Liver (tissue), 9 donors: Measurements from ENCODE around the gene WWOX. TPM values are rescaled to one million over a fixed set of nuclear protein-coding genes. Genes with fewer than 3 reads are reported as not detected.

ENCODE experiments used
- DNase-seq: peaks from one replicate; pipeline ENCODE4 v3.0.0-alpha.2; 2017; ENCODE audit warnings: low spot score
- H3K27ac ChIP-seq, 2 donors: one replicate each; pipeline ENCODE4 v1.7.0; 2013; ENCODE audit warnings: inconsistent platforms in 2 of 2, low read length in 2 of 2, control low read depth in 1 of 2, low read depth in 1 of 2, mild to moderate bottlenecking in 1 of 2
- H3K27me3 ChIP-seq, 4 donors: one replicate each; pipeline versions ENCODE4 v1.6.1 to v1.7.0; 2013; ENCODE audit warnings: low read length in 3 of 4, inconsistent platforms in 1 of 4, mild to moderate bottlenecking in 1 of 4, moderate library complexity in 1 of 4; ENCODE audit not compliant: control insufficient read depth in 4 of 4, insufficient read depth in 4 of 4
- H3K36me3 ChIP-seq, 4 donors: one replicate each; pipeline versions ENCODE4 v1.6.1 to v1.7.0; 2013; ENCODE audit warnings: low read length in 3 of 4, mild to moderate bottlenecking in 3 of 4, low read depth in 1 of 4, moderate library complexity in 1 of 4; ENCODE audit not compliant: control insufficient read depth in 4 of 4, insufficient read depth in 3 of 4
- H3K4me1 ChIP-seq, 4 donors: one replicate each; pipeline versions ENCODE4 v1.6.1 to v1.7.0; 2013; ENCODE audit warnings: low read length in 3 of 4, mild to moderate bottlenecking in 3 of 4, moderate library complexity in 1 of 4; ENCODE audit not compliant: control insufficient read depth in 4 of 4, insufficient read depth in 4 of 4
- H3K4me3 ChIP-seq, 3 donors: one replicate each; pipeline versions ENCODE4 v1.6.1 to v1.7.0; 2013; ENCODE audit warnings: low read length in 3 of 3, control low read depth in 1 of 3, low read depth in 1 of 3, mild to moderate bottlenecking in 1 of 3
- H3K9ac ChIP-seq, 2 donors: one replicate each; pipeline ENCODE4 v1.7.0; 2013; ENCODE audit warnings: low read length in 2 of 2, mild to moderate bottlenecking in 2 of 2, moderate library complexity in 2 of 2, control low read depth in 1 of 2, low read depth in 1 of 2
- H3K9me3 ChIP-seq, 4 donors: one replicate each; pipeline versions ENCODE4 v1.6.1 to v1.7.0; 2013; ENCODE audit warnings: low read length in 3 of 4; ENCODE audit not compliant: control insufficient read depth in 4 of 4
- ATF3 ChIP-seq: IDR thresholded peaks from 2 replicates; pipeline ENCODE4 v1.6.1; 2016; ENCODE audit warnings: antibody characterized with exemption
- CTCF ChIP-seq: fragments of 150-350 bp; IDR thresholded peaks from 2 replicates; pipeline ENCODE4 v1.5.1; 2017; ENCODE audit warnings: improper control_type of control experiment, low read depth, low read length; ENCODE audit not compliant: missing input control
- EGR1 ChIP-seq, 2 donors: IDR thresholded peaks; 2 replicates each; pipeline ENCODE4 v1.6.1; 2016 to 2018; ENCODE audit warnings: antibody characterized with exemption in 2 of 2, low read depth in 2 of 2
- FOXA1 ChIP-seq: IDR thresholded peaks from 2 replicates; pipeline ENCODE4 v1.6.1; 2016; ENCODE audit warnings: antibody characterized with exemption
- FOXA2 ChIP-seq: IDR thresholded peaks from 2 replicates; pipeline ENCODE4 v1.6.1; 2016; ENCODE audit warnings: antibody characterized with exemption
- GABPA ChIP-seq, 2 donors: IDR thresholded peaks in 1 of 2; conservative IDR thresholded peaks in 1 of 2; 2 replicates each; pipeline ENCODE4 v1.6.1; 2016; ENCODE audit warnings: antibody characterized with exemption in 2 of 2, mild to moderate bottlenecking in 1 of 2, moderate library complexity in 1 of 2
- HNF4A ChIP-seq, 2 donors: conservative IDR thresholded peaks; 2 replicates each; pipeline ENCODE4 v1.6.1; 2016; ENCODE audit warnings: antibody characterized with exemption in 2 of 2, mild to moderate bottlenecking in 2 of 2
- HNF4G ChIP-seq: IDR thresholded peaks from 2 replicates; pipeline ENCODE4 v1.6.1; 2016; ENCODE audit warnings: antibody characterized with exemption
- JUND ChIP-seq, 2 donors: IDR thresholded peaks; 2 replicates each; pipeline ENCODE4 v1.6.1; 2016; ENCODE audit warnings: antibody characterized with exemption in 2 of 2
- MAX ChIP-seq: IDR thresholded peaks from 2 replicates; pipeline ENCODE4 v1.6.1; 2016; ENCODE audit warnings: antibody characterized with exemption
- NR2F2 ChIP-seq: IDR thresholded peaks from 2 replicates; pipeline ENCODE4 v1.6.1; 2016; ENCODE audit warnings: antibody characterized with exemption
- RAD21 ChIP-seq, 2 donors: IDR thresholded peaks; 2 replicates each; pipeline ENCODE4 v1.6.1; 2016; ENCODE audit warnings: antibody characterized with exemption in 2 of 2, mild to moderate bottlenecking in 2 of 2
- REST ChIP-seq: IDR thresholded peaks from 2 replicates; pipeline ENCODE4 v1.6.1; 2016; ENCODE audit warnings: antibody characterized with exemption, mild to moderate bottlenecking
- RXRA ChIP-seq, 2 donors: IDR thresholded peaks; 2 replicates each; pipeline ENCODE4 v1.6.1; 2017 to 2018; ENCODE audit warnings: antibody characterized with exemption in 2 of 2, mild to moderate bottlenecking in 1 of 2
- SP1 ChIP-seq: IDR thresholded peaks from 2 replicates; pipeline ENCODE4 v1.6.1; 2018; ENCODE audit warnings: antibody characterized with exemption, mild to moderate bottlenecking
- TAF1 ChIP-seq: conservative IDR thresholded peaks from 2 replicates; pipeline ENCODE4 v1.6.1; 2016; ENCODE audit warnings: antibody characterized with exemption, mild to moderate bottlenecking
- YY1 ChIP-seq: IDR thresholded peaks from 2 replicates; pipeline ENCODE4 v1.6.1; 2016; ENCODE audit warnings: antibody characterized with exemption, mild to moderate bottlenecking
- ZBTB33 ChIP-seq: IDR thresholded peaks from 2 replicates; pipeline ENCODE4 v1.6.1; 2016; ENCODE audit warnings: antibody characterized with exemption
- WGBS: extraction: QIAGEN DNeasy Blood & Tissue Kit; methylation state at CpG from one replicate; pipeline ENCODE4 v1.1.7; 2013; 5-methylcytosine and 5-hydroxymethylcytosine counted together
- polyA plus RNA-seq, 2 donors: library from polyadenylated mRNA; stranded (reverse) in 1 of 2; unstranded in 1 of 2; fragments of 200-250 nt in 1 of 2; fragments of >200 nt in 1 of 2; fragmentation: Nextera tagmentation in 1 of 2; extraction: Ambion mirVana in 1 of 2; gene quantifications; one replicate each; pipeline versions ENCODE4 v1.2.1 to v1.2.3, GENCODE V29; 2013 to 2015
- total RNA-seq, 2 donors: library from RNA; depleted of rRNA; stranded (reverse); fragments of >200 nt; gene quantifications; one replicate each; pipeline ENCODE4 v1.2.3, GENCODE V29; 2014
- donor health status: healthy.
- donor health status: healthy.
- donor health status: healthy.
- donor health status: healthy.
- donor health status: healthy.

The WWOX gene
- total and polyA plus RNA-seq, 4 donors, result 9.8 to 46.0 (median 15.3) TPM

- TF ChIP-seq FOXA2, result no peak
- peak; percentile 27 to 33 for TF ChIP-seq HNF4A (conservative IDR thresholded peaks at IDR 0.05)
- no peak for TF ChIP-seq YY1
- TF ChIP-seq SP1, result peak; percentile 12
- H3K27ac ChIP-seq, result peak overlapping the region in 1 of 2 donors; percentile 4
Measured at GRCh38 chr16:78500659-78501270, 401.3 kb downstream of the WWOX start.

GRCh38 chr16:78501744-78502143 lies 402.3 kb downstream of the WWOX start:
- Histone ChIP-seq H3K27me3 (no peaks in the 10 kb centered on the region), H3K9ac (no peak overlapping the region), H3K27ac (no peak overlapping the region), H3K4me1 (peaks cover 4 to 55% (median 36%) of the 10 kb centered on the region in 4 donors), H3K9me3 (no peaks in the 10 kb centered on the region), H3K36me3 (no peaks in the 10 kb centered on the region), H3K4me3 (no peak overlapping the region)
- no peak for DNase-seq
- WGBS, result 96% methylated on average over 8 of the region's 8 CpGs
- TF ChIP-seq YY1 (no peak), RAD21 (IDR thresholded peaks at IDR 0.05) (no peak), JUND (IDR thresholded peaks at IDR 0.05) (no peak), FOXA2 (no peak), RXRA (IDR thresholded peaks at IDR 0.05) (no peak), HNF4A (conservative IDR thresholded peaks at IDR 0.05) (no peak), TAF1 (no peak), ZBTB33 (no peak), MAX (no peak), SP1 (no peak), ATF3 (no peak), FOXA1 (no peak), EGR1 (IDR thresholded peaks at IDR 0.05; ENCODE audit: low read depth in 2 of 2) (no peak), REST (no peak), HNF4G (no peak), NR2F2 (no peak), CTCF (no peak), GABPA (IDR thresholded peaks at IDR 0.05 in 1 of 2, conservative IDR thresholded peaks at IDR 0.05 in 1 of 2) (no peak)

More at GRCh38 chr16:78500659-78501270, 401.3 kb downstream of the WWOX start:
- Histone ChIP-seq H3K9me3 (no peaks in the 10 kb centered on the region), H3K4me1 (peaks cover 4 to 46% (median 35%) of the 10 kb centered on the region in 4 donors), H3K4me3 (no peak overlapping the region), H3K27me3 (no peaks in the 10 kb centered on the region), H3K9ac (no peak overlapping the region), H3K36me3 (no peaks in the 10 kb centered on the region)
- 59% methylated on average over 8 of the region's 8 CpGs for WGBS
- DNase-seq, result no peak
